NCI-H345 (cell line): Measurements from ENCODE around the gene TTBK2.

Source experiments
- DNase-seq: peaks from one replicate; lab custom pipeline; 2025; lab: John Stamatoyannopoulos, UW

TTBK2 gene

DNA sequence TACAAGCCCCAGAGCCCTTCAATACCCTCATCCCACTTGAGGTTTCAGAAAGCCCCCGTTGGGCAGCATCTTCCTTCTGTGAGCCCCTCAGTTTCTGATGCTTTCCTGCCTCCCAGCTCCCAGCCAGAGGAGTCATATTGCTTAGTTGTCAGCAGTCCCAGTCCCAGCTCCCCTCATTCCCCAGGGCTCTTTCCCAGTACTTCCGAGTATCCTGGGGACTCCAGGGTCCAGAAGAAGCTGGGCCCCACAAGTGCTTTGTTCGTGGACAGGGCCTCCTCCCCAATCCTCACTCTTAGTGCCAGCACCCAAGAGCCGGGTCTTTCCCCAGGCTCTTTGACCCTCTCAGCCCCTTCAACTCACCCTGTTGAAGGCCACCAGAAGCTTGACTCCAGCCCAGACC lies 227.6 kb downstream of the TTBK2 start:
- DNase-seq, result no peak

DNA sequence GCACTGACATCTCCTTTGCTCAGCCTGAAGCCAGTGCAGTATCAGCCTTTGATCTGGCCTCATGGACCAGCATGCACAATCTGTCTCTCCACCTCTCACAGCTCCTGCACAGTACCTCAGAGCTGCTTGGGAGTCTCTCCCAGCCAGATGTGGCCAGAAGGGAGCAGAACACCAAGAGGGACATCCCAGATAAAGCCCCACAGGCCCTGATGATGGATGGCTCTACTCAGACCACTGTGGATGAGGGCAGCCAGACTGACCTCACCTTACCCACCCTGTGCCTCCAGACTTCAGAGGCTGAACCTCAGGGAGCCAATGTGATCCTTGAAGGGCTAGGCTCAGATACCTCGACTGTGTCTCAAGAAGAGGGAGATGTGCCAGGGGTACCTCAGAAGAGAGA lies 228.0 kb downstream of the TTBK2 start:
- DNase-seq, result no peak

DNA sequence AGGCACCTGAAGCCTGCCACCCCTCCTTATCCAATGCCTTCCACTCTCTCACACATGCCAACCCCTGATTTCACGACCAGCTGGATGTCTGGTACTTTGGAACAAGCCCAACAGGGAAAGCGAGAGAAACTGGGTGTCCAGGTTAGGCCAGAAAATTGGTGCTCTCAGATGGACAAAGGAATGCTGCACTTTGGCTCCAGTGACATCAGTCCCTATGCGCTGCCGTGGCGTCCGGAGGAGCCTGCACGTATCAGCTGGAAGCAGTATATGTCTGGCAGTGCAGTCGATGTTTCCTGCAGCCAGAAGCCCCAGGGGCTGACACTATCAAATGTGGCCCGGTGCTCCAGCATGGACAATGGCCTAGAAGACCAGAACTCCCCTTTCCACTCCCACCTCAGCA lies 228.8 kb downstream of the TTBK2 start:
- DNase-seq, result no peak

DNA sequence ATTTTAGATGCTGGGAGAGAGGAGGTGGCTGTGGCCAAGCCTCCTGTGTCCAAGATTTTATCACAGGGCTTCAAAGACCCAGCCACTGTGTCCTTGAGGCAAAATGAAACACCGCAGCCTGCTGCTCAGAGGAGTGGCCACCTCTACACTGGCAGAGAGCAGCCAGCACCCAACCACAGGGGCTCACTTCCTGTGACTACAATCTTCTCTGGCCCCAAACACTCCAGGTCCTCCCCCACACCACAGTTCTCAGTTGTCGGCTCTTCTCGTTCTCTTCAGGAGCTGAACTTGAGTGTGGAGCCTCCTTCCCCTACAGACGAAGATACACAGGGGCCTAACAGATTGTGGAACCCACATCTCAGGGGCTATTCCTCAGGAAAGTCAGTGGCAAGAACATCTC lies 229.3 kb downstream of the TTBK2 start:
- DNase-seq, result no peak
